Stomach (tissue), 9 donors: ENCODE measurements around the gene DDN. TPM values are rescaled to one million over a fixed set of nuclear protein-coding genes. Genes with fewer than 3 reads are reported as not detected.

Source experiments
- DNase-seq, 2 donors: peaks; one replicate each; pipeline versions ENCODE4 v3.0.0 to v3.0.0-alpha.2; 2013 to 2019
- H3K27ac ChIP-seq, 5 donors: fragments of 200-600 bp in 4 of 5; sonication (generic) in 4 of 5; one replicate each; pipeline ENCODE4 v1.5.1; 2013 to 2019; ENCODE audit warnings: mild to moderate bottlenecking in 1 of 5, moderate library complexity in 1 of 5
- H3K27me3 ChIP-seq, 3 donors: fragments of 200-600 bp; sonication (generic); one replicate each; pipeline ENCODE4 v1.5.1; 2017 to 2019; ENCODE audit warnings: mixed run types in 1 of 3
- H3K36me3 ChIP-seq, 4 donors: fragments of 200-600 bp; sonication (generic); 1 replicate in 3 of 4; 2 replicates in 1 of 4; pipeline ENCODE4 v1.5.1; 2016 to 2019
- H3K4me1 ChIP-seq, 4 donors: fragments of 200-600 bp; sonication (generic); one replicate each; pipeline ENCODE4 v1.5.1; 2016 to 2019
- H3K4me3 ChIP-seq, 4 donors: fragments of 200-600 bp; sonication (generic) in 3 of 4; one replicate each; pipeline ENCODE4 v1.5.1; 2016 to 2019; ENCODE audit warnings: mild to moderate bottlenecking in 1 of 4
- H3K9me3 ChIP-seq, 4 donors: fragments of 200-600 bp; sonication (generic); one replicate each; pipeline ENCODE4 v1.5.1; 2016 to 2019
- EP300 ChIP-seq: sonication (generic); formaldehyde crosslinking; IDR thresholded peaks from one replicate; pipeline ENCODE4 v1.6.1; 2017; ENCODE audit warnings: antibody characterized with exemption
- POLR2A ChIP-seq, 4 donors: fragments of 450-650 bp; IDR thresholded peaks; one replicate each; pipeline ENCODE4 v1.6.1; 2016; ENCODE audit warnings: antibody characterized with exemption in 4 of 4, control low read depth in 2 of 4, mild to moderate bottlenecking in 1 of 4, moderate library complexity in 1 of 4
- POLR2AphosphoS5 ChIP-seq, 3 donors: sonication (generic); formaldehyde crosslinking; IDR thresholded peaks; one replicate each; pipeline ENCODE4 v1.6.1; 2016; ENCODE audit warnings: antibody characterized with exemption in 3 of 3
- WGBS, 5 donors: extraction: QIAGEN DNeasy Blood & Tissue Kit in 3 of 5; methylation state at CpG; one replicate each; pipeline versions ENCODE4 v1.1.5 to v1.1.7; 2013 to 2018; 5-methylcytosine and 5-hydroxymethylcytosine counted together
- intact Hi-C: fragments of 100-400 bp; cut with DNase I; formaldehyde crosslinking; loops from one replicate; pipeline ENCODE4 v1.15.1; 2023; ENCODE audit warnings: low total_unique reads
- polyA plus RNA-seq, 3 donors: library from polyadenylated mRNA; stranded (reverse); fragments of 200-250 nt; gene quantifications; one replicate each; pipeline ENCODE4 v1.2.3, GENCODE V29; 2013
- total RNA-seq, 5 donors: library from RNA; depleted of rRNA; stranded (reverse); fragments of >200 nt; gene quantifications; one replicate each; pipeline versions ENCODE4 v1.1.0 to v1.2.3, GENCODE V29; 2014 to 2016
- TF ChIP-seq, protein P1 (sequence below), 7 experiments: fragments of 450-650 bp in 4 of 7; fragments of 200-600 bp in 3 of 7; sonication (generic) in 3 of 7; IDR thresholded peaks; one replicate each; pipeline ENCODE4 v1.5.1; 2016 to 2019; ENCODE audit warnings: antibody characterized with exemption in 7 of 7, control low read depth in 2 of 7, mild to moderate bottlenecking in 1 of 7
- donor health status: healthy with polysubstance abuse.
- donor health status: Bipolar disorder and iron deficiency.
- donor health status: healthy.

The DDN gene
- total and polyA plus RNA-seq, 8 donors, result 0.08 to 0.31 (median 0.19) TPM; not detected in 4

- no peaks in the 10 kb centered on the region for H3K9me3 ChIP-seq
- peaks cover 39 to 46% (median 44%) of the 10 kb centered on the region in 4 donors for H3K4me1 ChIP-seq
- H3K4me3 ChIP-seq, result peak overlapping the region; percentile 26 to 53 (median 40)
- TF ChIP-seq POLR2AphosphoS5 (IDR thresholded peaks at IDR 0.05) (no peak), EP300 (no peak), POLR2A (IDR thresholded peaks at IDR 0.05) (no peak)
- TF ChIP-seq, protein P1, sequence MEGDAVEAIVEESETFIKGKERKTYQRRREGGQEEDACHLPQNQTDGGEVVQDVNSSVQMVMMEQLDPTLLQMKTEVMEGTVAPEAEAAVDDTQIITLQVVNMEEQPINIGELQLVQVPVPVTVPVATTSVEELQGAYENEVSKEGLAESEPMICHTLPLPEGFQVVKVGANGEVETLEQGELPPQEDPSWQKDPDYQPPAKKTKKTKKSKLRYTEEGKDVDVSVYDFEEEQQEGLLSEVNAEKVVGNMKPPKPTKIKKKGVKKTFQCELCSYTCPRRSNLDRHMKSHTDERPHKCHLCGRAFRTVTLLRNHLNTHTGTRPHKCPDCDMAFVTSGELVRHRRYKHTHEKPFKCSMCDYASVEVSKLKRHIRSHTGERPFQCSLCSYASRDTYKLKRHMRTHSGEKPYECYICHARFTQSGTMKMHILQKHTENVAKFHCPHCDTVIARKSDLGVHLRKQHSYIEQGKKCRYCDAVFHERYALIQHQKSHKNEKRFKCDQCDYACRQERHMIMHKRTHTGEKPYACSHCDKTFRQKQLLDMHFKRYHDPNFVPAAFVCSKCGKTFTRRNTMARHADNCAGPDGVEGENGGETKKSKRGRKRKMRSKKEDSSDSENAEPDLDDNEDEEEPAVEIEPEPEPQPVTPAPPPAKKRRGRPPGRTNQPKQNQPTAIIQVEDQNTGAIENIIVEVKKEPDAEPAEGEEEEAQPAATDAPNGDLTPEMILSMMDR (IDR thresholded peaks at IDR 0.05), result no peak
- H3K27me3 ChIP-seq, result peaks cover 29 to 100% (median 84%) of the 10 kb centered on the region in 3 donors
- DNase-seq, result no peak
- whole genome bisulfite sequencing, 5 donors, result 2 to 4% (median 3%) methylated on average over 25 to 45 of the region's 45 CpGs
- intact Hi-C loops, result no loop called here
- no peak overlapping the region for H3K27ac ChIP-seq
- no peaks in the 10 kb centered on the region for H3K36me3 ChIP-seq
Observed at GRCh38 chr12:48978741-48979601, 20.2 kb downstream of the DDN start.

- H3K4me1 ChIP-seq, result peaks cover 39 to 51% (median 47%) of the 10 kb centered on the region in 4 donors
- H3K27ac ChIP-seq, result no peak within 1 kb of the TSS
- H3K9me3 ChIP-seq, result no peaks in the 10 kb centered on the region
- WGBS, 5 donors, result 0 to 2% (median 2%) methylated on average over 1 to 45 of the region's 45 CpGs
- no peak for TF ChIP-seq POLR2A (IDR thresholded peaks at IDR 0.05)
- TF ChIP-seq, protein P1 (IDR thresholded peaks at IDR 0.05), result peak in 2 of 7 experiments; percentile 11 to 55
- TF ChIP-seq POLR2AphosphoS5 (IDR thresholded peaks at IDR 0.05), result no peak
- TF ChIP-seq EP300, result no peak
- intact Hi-C loops, result no loop called here
- peaks cover 31 to 100% (median 84%) of the 10 kb centered on the region in 3 donors for H3K27me3 ChIP-seq
- H3K36me3 ChIP-seq, result no peaks in the 10 kb centered on the region
- H3K4me3 ChIP-seq, result peak within 1 kb of the TSS; percentile 26 to 53 (median 40)
- DNase-seq, result peak in 1 of 2 donors; percentile 44
Observed at GRCh38 chr12:48978291-48978740, 20.9 kb downstream of the DDN start, which contains the start of gene WNT1. WNT1 (plus strand) TSS chr12:48978322; CDS start chr12:48978651, 329 bp downstream.

DNA sequence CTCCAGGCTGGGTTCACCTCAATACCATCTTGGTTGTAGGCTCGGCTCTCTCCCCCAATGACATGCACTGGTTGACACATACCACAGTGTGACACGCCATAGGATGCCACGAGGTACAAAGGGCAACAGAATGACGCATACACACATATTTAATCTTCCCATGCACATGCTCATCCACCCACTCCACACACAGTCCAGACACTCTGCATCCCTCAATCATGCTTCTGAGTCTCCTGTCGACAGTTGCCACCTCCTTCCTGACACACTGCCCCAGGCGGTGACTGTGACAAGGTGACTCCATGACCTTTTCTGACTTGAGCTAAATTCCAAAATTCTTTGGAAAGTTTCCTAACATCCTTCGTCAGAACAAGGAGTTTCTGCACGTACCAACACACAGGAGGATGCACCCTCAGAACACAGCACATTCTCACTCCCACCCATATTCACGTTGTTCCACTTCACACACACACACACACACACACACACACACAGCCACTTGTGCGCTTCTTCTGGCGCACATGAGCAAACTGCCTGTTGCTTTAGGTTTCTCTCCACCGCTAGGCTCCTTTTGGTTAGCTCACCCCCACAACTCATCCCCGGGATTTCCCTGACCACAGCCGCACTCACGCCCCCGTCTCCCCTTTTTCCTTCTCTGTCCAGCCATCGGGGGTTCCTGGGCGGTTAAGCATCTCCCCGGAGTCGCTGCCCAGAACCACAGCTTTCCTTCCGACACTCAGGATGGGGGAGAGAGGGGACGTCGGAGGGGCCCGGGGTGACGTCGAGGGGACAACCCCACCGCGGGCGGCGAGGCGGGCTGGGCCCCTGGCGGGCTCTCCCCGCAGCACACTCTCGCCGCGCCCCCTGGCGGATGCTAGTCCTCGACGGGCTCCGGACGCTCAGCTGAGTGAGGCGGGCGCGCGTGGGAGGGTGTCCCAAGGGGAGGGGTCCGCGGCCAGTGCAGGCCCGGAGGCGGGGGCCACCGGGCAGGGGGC is 21.6 kb downstream of the DDN start:
- Histone ChIP-seq H3K27me3 (peaks cover 32 to 100% (median 88%) of the 10 kb centered on the region in 3 donors), H3K27ac (no peak overlapping the region), H3K9me3 (no peaks in the 10 kb centered on the region), H3K4me1 (peaks cover 39 to 54% (median 47%) of the 10 kb centered on the region in 4 donors), H3K36me3 (no peaks in the 10 kb centered on the region), H3K4me3 (peak overlapping the region; percentile 26 to 53 (median 40))
- WGBS, 5 donors, result 7 to 26% (median 8%) methylated on average over 21 to 50 of the region's 50 CpGs
- intact Hi-C loops, result no loop called here
- TF ChIP-seq POLR2A (IDR thresholded peaks at IDR 0.05), result no peak
- TF ChIP-seq, protein P1 (IDR thresholded peaks at IDR 0.05), result peak in 5 of 7 experiments; percentile 38 to 85 (median 59)
- peak; percentile 67 to 85 for DNase-seq
